Measurements from ENCODE around the gene RPTOR.

The RPTOR gene

GRCh38 chr17:80963812-80964543 is 419.3 kb downstream of the RPTOR start:
- TF ChIP-seq, protein P1, sequence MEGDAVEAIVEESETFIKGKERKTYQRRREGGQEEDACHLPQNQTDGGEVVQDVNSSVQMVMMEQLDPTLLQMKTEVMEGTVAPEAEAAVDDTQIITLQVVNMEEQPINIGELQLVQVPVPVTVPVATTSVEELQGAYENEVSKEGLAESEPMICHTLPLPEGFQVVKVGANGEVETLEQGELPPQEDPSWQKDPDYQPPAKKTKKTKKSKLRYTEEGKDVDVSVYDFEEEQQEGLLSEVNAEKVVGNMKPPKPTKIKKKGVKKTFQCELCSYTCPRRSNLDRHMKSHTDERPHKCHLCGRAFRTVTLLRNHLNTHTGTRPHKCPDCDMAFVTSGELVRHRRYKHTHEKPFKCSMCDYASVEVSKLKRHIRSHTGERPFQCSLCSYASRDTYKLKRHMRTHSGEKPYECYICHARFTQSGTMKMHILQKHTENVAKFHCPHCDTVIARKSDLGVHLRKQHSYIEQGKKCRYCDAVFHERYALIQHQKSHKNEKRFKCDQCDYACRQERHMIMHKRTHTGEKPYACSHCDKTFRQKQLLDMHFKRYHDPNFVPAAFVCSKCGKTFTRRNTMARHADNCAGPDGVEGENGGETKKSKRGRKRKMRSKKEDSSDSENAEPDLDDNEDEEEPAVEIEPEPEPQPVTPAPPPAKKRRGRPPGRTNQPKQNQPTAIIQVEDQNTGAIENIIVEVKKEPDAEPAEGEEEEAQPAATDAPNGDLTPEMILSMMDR (IDR thresholded peaks at IDR 0.05; ENCODE audit: low read depth, low read length), result no peak
- H3K4me3 ChIP-seq (ENCODE audit: low read depth, low read length), result no peak overlapping the region

DNA sequence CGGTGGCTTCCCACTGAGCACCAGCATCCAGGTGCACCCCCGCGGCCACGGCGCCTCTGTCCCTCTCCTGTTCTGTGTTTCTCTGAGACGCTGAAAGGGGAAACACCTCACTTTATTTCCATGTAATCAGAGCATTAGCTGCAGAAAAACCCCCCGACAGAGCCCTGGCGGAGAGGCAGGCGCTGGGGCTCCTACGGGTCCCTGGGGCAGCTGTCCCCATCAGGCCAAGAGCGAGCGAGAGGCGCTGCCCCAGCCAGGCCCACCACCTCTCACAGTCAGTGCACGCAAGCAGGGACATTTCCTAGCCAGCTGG is 419.9 kb downstream of the RPTOR start:
- H3K4me3 ChIP-seq (ENCODE audit: low read depth, low read length), result no peak overlapping the region
- TF ChIP-seq, protein P1 (IDR thresholded peaks at IDR 0.05; ENCODE audit: low read depth, low read length), result no peak

DNA sequence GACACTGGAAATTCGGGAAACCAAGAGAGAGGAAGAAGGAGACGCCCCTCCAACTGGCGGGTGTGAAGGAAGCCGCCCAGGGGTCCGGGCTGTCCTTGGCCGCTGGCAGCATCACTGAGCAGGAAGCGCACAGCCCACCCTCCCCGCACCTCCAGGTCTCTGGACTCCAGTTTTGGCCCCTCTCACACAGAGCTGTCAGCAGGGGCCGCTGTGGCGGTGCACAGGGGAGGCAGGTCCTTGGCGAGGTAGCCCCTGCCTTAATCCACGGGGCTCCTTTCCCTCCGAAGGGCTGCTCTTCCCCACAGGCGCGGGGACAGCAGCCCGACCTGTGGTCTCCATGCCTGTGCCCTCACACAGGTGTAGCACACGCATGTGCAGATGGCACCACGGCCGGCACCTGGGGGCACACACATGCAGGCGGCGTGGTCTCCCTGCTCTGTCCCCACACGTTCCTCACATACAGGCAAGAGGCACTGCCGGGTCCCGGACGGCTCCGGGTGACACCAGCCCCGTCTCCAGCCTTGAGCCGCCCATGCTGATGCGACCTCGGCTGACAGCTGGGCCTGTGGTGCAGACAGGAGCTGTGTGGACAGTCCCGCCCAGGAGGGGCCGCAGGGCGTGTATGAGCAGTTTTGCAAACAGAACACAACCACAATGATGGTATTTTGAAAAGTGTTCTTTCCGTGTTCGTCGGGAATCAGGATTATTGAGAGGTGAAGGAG is 420.4 kb downstream of the RPTOR start:
- no peak overlapping the region for H3K4me3 ChIP-seq (ENCODE audit: low read depth, low read length)

GRCh38 chr17:80965606-80966005 is 421.0 kb downstream of the RPTOR start:
- no peak overlapping the region for H3K4me3 ChIP-seq (ENCODE audit: low read depth, low read length)
- TF ChIP-seq, protein P1 (IDR thresholded peaks at IDR 0.05; ENCODE audit: low read depth, low read length), result no peak

More for the DNA sequence above, 420.4 kb downstream of the RPTOR start:
- TF ChIP-seq, protein P1 (IDR thresholded peaks at IDR 0.05; ENCODE audit: low read depth, low read length), result no peak

- TF ChIP-seq, protein P1 (IDR thresholded peaks at IDR 0.05; ENCODE audit: low read depth, low read length), result no peak
- H3K4me3 ChIP-seq (ENCODE audit: low read depth, low read length), result no peak overlapping the region
Measured at GRCh38 chr17:80967404-80967872, 422.8 kb downstream of the RPTOR start.

DNA sequence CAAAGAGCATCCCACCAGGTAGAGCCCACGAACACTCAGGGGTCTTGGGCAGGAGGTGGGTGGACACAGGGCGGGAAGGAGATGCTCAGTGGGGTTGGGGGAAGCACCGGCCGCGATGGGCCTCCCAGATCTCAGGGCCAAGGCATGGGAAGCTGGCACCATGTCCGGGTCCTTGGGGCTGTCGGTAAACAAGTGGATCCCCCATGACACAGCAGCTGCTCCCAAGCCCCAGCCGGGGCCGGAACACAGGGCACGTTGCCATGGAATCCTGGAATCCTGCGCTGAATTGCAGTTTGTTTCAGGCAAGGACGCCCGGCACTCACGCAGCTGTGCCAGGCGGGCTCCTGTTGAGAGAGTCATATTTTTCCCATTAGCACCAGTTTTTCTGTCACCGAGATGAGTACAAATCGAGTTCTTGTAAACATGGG is 424.0 kb downstream of the RPTOR start:
- TF ChIP-seq, protein P1 (IDR thresholded peaks at IDR 0.05; ENCODE audit: low read depth, low read length), result no peak
- H3K4me3 ChIP-seq (ENCODE audit: low read depth, low read length), result no peak overlapping the region

DNA sequence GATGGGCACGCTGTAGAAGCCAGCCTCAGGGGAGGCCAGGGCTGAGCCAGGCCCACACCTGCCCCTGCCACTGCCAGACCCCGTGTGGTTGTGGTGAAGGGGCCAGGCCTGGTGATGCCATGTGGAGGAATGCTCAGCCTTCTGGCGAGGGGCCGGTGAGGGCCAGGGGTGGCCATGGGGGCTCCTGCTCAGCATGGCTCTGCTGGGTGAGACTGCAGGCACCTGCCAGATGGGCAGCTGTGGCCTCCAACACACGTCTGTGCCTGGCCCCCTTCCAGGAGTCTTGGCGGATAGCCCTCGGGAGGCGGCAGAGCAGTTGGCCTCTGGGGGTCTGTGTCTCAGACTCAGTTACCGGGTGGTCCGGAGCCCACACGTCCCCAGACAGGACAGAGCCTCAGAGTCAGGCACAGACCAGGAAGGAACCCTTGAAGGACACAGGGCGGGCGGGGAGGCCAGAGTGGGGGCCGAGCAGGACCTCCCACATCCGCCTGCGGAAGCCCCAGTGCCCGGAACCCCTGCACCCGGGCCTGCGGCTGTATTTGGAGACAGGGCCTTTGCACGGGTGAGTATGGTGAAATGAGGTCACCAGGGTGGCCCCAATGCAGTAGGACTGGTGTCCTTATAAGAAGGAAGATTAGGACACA is 424.5 kb downstream of the RPTOR start:
- H3K4me3 ChIP-seq (ENCODE audit: low read depth, low read length), result no peak overlapping the region
- TF ChIP-seq, protein P1 (IDR thresholded peaks at IDR 0.05; ENCODE audit: low read depth, low read length), result no peak
